SU-DHL-6 (cell line): Measurements from ENCODE around the gene DLK1.

Experiments used
- H2AFZ ChIP-seq: fragments of 200-600 bp; sonication (generic); 2 replicates; pipeline ENCODE4 v1.6.1; 2014; ENCODE audit warnings: low read depth, mild to moderate bottlenecking, moderate library complexity, mixed read lengths, antibody characterized with exemption, low read length; ENCODE audit not compliant: severe bottlenecking
- H3F3A ChIP-seq: fragments of 200-600 bp; shearing (Covaris generic); 2 replicates; pipeline ENCODE4 v1.6.0; 2016; ENCODE audit warnings: antibody characterized with exemption, mild to moderate bottlenecking; ENCODE audit not compliant: insufficient read depth
- H3K27ac ChIP-seq: fragments of 200-600 bp; sonication (generic); 2 replicates; pipeline ENCODE4 v1.5.1; 2016; ENCODE audit warnings: low read depth, mild to moderate bottlenecking, low read length, moderate library complexity, mixed read lengths
- H3K27me3 ChIP-seq: fragments of 200-600 bp; sonication (generic), shearing (Covaris generic); 2 replicates; pipeline ENCODE4 v1.6.0; 2014; ENCODE audit warnings: mild to moderate bottlenecking, low read length
- H3K36me3 ChIP-seq: fragments of 200-600 bp; sonication (generic); 2 replicates; pipeline ENCODE4 v1.6.1; 2014; ENCODE audit warnings: mild to moderate bottlenecking, low read length, mixed read lengths
- H3K4me2 ChIP-seq: fragments of 300-600, 200-600 bp; shearing (Covaris generic), sonication (generic); 2 replicates; pipeline ENCODE4 v1.6.0; 2014; ENCODE audit warnings: low read length, low read depth, mild to moderate bottlenecking; ENCODE audit not compliant: poor library complexity, severe bottlenecking
- H3K4me3 ChIP-seq: fragments of 200-600 bp; sonication (generic); 2 replicates; pipeline ENCODE4 v1.5.1; 2014; ENCODE audit warnings: antibody characterized with exemption, low read length, mild to moderate bottlenecking, mixed read lengths; ENCODE audit not compliant: insufficient read depth, poor library complexity, severe bottlenecking
- H3K79me2 ChIP-seq: fragments of 200-600 bp; sonication (generic); 2 replicates; pipeline ENCODE4 v1.6.1; 2014; ENCODE audit warnings: mild to moderate bottlenecking, low read length, moderate library complexity; ENCODE audit not compliant: insufficient read depth
- H3K9ac ChIP-seq: fragments of 200-600 bp; sonication (generic); 2 replicates; pipeline ENCODE4 v1.7.0; 2014; ENCODE audit warnings: mild to moderate bottlenecking, low read length
- H3K9me2 ChIP-seq: fragments of 200-600 bp; sonication (generic); replicated peaks from 2 replicates; pipeline ENCODE4 v1.6.1; 2014; ENCODE audit warnings: low read length; ENCODE audit not compliant: insufficient read depth
- H3K9me3 ChIP-seq: fragments of 200-600 bp; sonication (generic); 2 replicates; pipeline ENCODE4 v1.6.1; 2014; ENCODE audit warnings: low read length, mixed read lengths; ENCODE audit not compliant: insufficient read depth
- H4K20me1 ChIP-seq: fragments of 200-600 bp; sonication (generic); 2 replicates; pipeline ENCODE4 v1.6.1; 2014; ENCODE audit warnings: low read depth, mild to moderate bottlenecking, antibody characterized with exemption, low read length, moderate library complexity, mixed read lengths
- CTCF ChIP-seq: fragments of 200-600 bp; sonication (generic); IDR thresholded peaks from one replicate; pipeline ENCODE4 v1.5.1; 2017; ENCODE audit warnings: antibody characterized with exemption, mild to moderate bottlenecking, low read length, moderate library complexity; ENCODE audit not compliant: insufficient read depth, poor library complexity, severe bottlenecking
- EZH2phosphoT487 ChIP-seq: fragments of 200-600 bp; sonication (generic), shearing (Covaris generic); conservative IDR thresholded peaks from 2 replicates; pipeline ENCODE4 v1.6.1; 2018; ENCODE audit warnings: mild to moderate bottlenecking, antibody characterized with exemption, low read length, moderate library complexity, mixed read lengths

Gene DLK1

DNA sequence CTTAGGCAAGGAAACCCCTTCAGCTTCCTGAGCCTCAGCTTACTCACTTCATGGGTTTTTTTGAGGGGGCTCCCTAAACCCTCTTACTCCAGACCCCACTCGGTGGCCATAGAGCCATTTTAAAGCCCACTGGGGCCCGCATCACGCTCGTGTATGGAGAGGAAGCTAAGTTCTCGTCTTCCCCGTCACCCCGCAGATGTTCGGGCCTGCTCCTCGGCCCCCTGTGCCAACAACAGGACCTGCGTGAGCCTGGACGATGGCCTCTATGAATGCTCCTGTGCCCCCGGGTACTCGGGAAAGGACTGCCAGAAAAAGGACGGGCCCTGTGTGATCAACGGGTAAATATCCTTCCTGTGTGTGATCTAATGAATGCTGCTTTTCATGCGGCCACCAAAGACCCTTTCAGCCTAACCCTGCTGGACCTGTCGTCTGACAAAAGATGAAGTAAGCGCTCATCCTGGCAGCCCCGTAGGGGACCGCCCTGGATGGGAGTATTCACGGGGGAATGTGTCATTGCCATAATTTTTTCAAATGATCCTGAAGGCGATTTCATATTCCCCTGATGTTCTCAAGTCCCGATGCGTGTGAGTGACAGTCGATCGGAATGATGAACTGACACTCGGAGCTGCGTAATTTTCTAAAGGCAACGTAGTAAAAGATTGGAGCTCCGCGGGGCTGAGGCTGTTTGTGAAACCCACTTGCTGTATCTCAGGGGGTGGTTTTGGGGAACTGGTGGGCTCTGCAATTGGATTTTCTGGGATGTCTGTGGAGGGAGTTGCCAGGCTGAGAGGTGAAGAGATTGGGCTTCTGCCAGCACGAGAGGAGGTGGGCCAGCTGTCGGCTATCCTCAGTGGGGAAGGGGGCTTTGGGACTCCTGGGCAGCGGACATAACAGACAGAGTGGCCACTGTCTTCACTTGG lies 5.4 kb downstream of the DLK1 start:
- Histone ChIP-seq H4K20me1 (no peaks in the 10 kb centered on the region), H3K4me2 (no peak overlapping the region), H3K9me3 (no peaks in the 10 kb centered on the region), H3K36me3 (no peaks in the 10 kb centered on the region), H3K27ac (no peak overlapping the region), H3K9ac (no peak overlapping the region), H3K27me3 (no peaks in the 10 kb centered on the region), H2AFZ (no peak overlapping the region), H3K79me2 (no peaks in the 10 kb centered on the region), H3F3A (no peaks in the 10 kb centered on the region), H3K9me2 (no peaks in the 10 kb centered on the region), H3K4me3 (no peak overlapping the region)
- no peak for TF ChIP-seq EZH2phosphoT487
- TF ChIP-seq CTCF = no peak

DNA sequence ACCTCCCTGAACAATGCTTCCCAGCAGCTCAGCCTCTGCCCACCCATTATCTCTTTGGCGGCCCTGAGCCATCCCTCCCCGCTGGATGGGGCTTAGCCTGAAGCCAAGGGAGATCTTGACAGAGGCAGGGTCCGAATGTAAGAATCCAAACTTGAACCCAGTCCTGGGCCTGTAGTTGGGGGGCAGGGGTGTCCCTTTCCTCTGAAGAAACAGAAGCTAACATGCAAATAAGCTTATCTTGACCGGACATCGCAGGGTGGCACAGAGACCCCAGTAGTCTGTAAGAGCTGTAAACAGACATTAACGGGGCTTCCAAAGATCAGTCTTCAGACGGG lies 6.0 kb downstream of the DLK1 start:
- H3K27me3 ChIP-seq = no peaks in the 10 kb centered on the region
- no peaks in the 10 kb centered on the region for H3K9me3 ChIP-seq
- H3F3A ChIP-seq = no peaks in the 10 kb centered on the region
- no peak overlapping the region for H2AFZ ChIP-seq
- no peak overlapping the region for H3K4me2 ChIP-seq
- H3K79me2 ChIP-seq = no peaks in the 10 kb centered on the region
- TF ChIP-seq CTCF = no peak
- H3K27ac ChIP-seq = no peak overlapping the region
- H4K20me1 ChIP-seq = no peaks in the 10 kb centered on the region
- no peaks in the 10 kb centered on the region for H3K36me3 ChIP-seq
- H3K4me3 ChIP-seq = no peak overlapping the region
- H3K9ac ChIP-seq = no peak overlapping the region
- H3K9me2 ChIP-seq = no peaks in the 10 kb centered on the region

- Histone ChIP-seq H3K9ac (no peak overlapping the region), H3F3A (no peaks in the 10 kb centered on the region), H4K20me1 (no peaks in the 10 kb centered on the region), H3K4me2 (no peak overlapping the region), H3K9me3 (no peaks in the 10 kb centered on the region), H2AFZ (no peak overlapping the region), H3K27me3 (no peaks in the 10 kb centered on the region), H3K79me2 (no peaks in the 10 kb centered on the region), H3K9me2 (no peaks in the 10 kb centered on the region), H3K4me3 (no peak overlapping the region), H3K36me3 (no peaks in the 10 kb centered on the region), H3K27ac (no peak overlapping the region)
- TF ChIP-seq EZH2phosphoT487 = no peak
- TF ChIP-seq CTCF = no peak
Observed at GRCh38 chr14:100733152-100733850, 6.6 kb downstream of the DLK1 start.
